GM12875 (cell line): ENCODE measurements around the gene PCDHGC5.
A peak's percentile ranks its signal among the peaks of the same experiment; 100 is the strongest.

Experiments used
- H3K4me3 ChIP-seq: one replicate; pipeline ENCODE4 v1.5.1; 2011; ENCODE audit warnings: low read depth, low read length, control low read depth
- CTCF ChIP-seq: IDR thresholded peaks from 2 replicates; pipeline ENCODE4 v1.5.1; 2011; ENCODE audit warnings: low read depth, mild to moderate bottlenecking, control low read depth, inconsistent platforms, low read length, moderate library complexity, borderline replicate concordance; ENCODE audit not compliant: insufficient read depth

The PCDHGC5 gene

GRCh38 chr5:141491323-141492167 is 2.7 kb downstream of the PCDHGC5 start:
- TF ChIP-seq CTCF: no peak
- peak overlapping the region; percentile 6 for H3K4me3 ChIP-seq

GRCh38 chr5:141492168-141492885 is 3.4 kb downstream of the PCDHGC5 start:
- TF ChIP-seq CTCF: no peak
- H3K4me3 ChIP-seq: peak overlapping the region; percentile 6

- no peak for TF ChIP-seq CTCF
- no peak overlapping the region for H3K4me3 ChIP-seq
Observed at GRCh38 chr5:141493500-141494422, 4.9 kb downstream of the PCDHGC5 start.

GRCh38 chr5:141494761-141495452 is 6.0 kb downstream of the PCDHGC5 start:
- H3K4me3 ChIP-seq: no peak overlapping the region
- no peak for TF ChIP-seq CTCF

- TF ChIP-seq CTCF: no peak
- H3K4me3 ChIP-seq: no peak overlapping the region
Observed at GRCh38 chr5:141495453-141495811, 6.6 kb downstream of the PCDHGC5 start.

- H3K4me3 ChIP-seq: no peak overlapping the region
- TF ChIP-seq CTCF: no peak
Observed at GRCh38 chr5:141496038-141496437, 7.2 kb downstream of the PCDHGC5 start.
